ELF-1 (cell line): ENCODE measurements around the gene RECQL.
"Not testable (repeated sequence)": the region's sequence is repeated elsewhere in the genome, so short reads cannot be mapped to it uniquely, and the experiment has no call there.

Experiments used
- DNase-seq: peaks from one replicate; pipeline ENCODE4 v3.0.0-alpha.2; 2016; ENCODE audit warnings: low read depth, low spot score

The RECQL gene

GRCh38 chr12:21505888-21506287 lies 4.5 kb upstream of the RECQL start:
- no peak for DNase-seq

DNA sequence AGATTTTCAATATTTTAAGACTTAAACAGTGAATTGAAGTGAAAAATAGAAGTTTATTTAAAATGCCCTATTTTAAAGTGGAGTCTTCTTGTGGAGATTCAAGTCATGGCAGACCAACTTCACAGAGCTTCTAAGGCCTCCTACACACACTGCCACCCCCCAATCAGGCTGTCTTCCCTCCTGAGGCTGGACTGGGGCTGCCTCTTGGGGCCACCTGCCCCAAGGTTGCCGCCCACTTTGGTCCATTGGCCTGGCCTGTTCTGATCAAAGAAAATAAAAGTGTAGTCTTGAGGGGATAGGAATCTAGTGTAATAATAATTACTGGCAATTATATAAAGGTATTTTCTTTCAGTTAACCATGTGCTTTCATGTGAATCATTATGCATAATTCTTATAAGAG lies 1.4 kb upstream of the RECQL start:
- DNase-seq, result no peak

- DNase-seq, result no peak
These were observed 695 bp upstream of the RECQL start for GRCh38 chr12:21502164-21502496.

DNA sequence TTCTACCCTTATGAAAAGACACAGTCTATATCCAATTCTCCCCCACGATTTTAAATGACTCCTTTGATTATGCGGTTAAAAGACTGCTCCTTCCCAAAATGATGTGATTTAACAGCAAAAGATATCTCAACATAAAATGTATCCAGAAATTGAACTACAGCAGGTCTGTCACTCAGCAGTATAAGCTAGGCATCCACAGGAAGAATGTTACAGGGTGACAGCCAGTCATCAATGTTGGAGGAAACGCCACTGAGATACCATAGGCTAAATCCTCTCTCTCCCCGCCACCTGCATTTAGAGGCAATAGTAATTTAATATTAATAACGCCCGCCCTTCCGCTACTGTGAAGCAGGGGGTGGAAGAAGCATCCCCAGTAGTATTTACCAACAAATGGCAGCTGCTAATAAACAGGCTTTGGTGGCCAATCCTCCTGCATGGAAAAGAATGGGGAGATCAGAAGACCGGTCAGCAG lies 613 bp downstream of the RECQL start:
- no peak for DNase-seq

DNA sequence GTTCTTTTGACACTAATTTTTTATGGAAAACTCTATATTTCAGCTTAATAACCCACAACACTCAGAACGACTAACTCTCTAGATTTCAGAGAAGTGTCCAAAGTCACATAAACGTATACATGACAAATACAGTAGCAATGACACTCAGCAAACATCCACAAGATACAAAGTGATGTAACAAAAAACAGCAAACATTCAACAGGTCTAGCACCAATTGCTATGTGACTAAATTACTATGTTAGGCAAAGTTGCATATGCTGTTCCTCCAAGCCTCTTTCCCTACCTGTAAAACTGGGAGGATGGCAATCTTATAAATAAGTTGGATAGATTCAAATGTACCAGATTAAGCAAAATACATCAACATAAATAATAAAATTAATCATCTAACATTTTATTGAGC lies 1.7 kb downstream of the RECQL start:
- no peak for DNase-seq

DNA sequence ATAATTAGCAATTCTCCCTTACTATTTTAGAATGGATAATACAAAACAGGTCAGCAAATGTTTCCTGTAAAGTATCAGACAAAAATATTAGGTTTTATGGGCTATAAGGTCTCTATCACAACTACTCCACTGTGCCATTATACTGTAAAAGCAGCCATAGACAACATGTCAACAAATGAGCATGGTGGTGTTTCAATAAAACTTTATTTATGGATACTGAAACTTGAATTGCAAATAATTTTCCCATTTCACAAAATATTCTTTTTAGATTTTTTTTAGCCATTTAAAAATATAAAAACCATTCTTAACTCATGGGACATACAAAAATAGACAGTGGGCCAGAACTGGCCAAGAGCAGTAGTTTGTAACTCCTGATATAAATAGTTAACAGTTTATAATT lies 15.4 kb downstream of the RECQL start:
- DNase-seq, result no peak

GRCh38 chr12:21483531-21483930 lies 17.9 kb downstream of the RECQL start:
- DNase-seq, result no peak

DNA sequence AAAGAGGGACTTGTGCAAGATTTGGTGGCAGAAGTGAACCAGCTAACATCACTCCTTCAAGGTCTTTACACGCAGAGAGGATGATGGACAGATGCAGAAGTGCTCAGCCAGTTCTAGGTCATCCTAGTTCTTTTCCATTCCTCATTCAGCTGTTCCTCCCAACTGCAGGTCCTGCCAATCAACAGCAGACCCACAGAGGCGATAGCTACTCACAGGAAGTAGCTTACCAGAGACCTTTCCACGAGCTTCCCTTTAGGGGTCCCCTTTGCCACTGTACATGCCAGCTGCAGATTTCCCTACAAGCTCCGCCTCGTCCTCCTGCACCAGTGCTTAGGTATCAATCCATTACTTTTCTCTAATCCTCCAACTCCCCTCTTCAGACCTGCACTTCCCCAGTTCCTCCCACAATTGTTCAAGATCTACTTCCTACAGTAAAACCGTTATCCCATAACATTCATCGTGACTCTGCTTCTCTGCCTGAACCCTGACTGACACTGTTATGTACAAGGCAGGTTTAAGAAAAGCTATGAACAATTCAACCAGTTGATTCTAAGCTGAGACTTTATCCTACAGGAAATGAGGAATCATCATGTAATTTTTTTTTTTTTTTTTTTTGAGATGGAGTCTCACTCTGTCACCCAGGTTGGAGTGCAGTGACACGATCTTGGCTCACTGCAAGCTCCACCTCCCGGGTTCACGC lies 22.5 kb downstream of the RECQL start:
- DNase-seq, result no peak

DNA sequence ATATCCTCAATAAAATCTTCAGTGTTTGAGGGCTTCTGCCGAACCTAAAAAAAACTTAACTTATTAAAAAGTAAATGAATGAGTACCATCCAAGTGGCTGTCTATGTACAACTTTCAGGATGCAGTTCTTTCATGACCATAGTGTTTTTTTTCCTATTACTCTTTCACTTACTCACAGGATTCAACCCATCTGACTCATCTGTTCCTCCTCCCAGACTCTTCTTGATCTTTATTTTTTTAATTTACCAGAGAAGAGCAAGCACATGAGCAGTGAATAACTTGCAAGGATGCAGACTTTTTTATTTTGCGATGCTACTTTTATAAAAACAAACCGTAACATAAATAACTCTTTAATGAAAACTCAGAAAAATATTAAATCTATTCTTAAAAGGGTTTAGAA lies 24.5 kb downstream of the RECQL start:
- no peak for DNase-seq

- no peak for DNase-seq
These were observed 25.9 kb downstream of the RECQL start for GRCh38 chr12:21475552-21475951.

DNA sequence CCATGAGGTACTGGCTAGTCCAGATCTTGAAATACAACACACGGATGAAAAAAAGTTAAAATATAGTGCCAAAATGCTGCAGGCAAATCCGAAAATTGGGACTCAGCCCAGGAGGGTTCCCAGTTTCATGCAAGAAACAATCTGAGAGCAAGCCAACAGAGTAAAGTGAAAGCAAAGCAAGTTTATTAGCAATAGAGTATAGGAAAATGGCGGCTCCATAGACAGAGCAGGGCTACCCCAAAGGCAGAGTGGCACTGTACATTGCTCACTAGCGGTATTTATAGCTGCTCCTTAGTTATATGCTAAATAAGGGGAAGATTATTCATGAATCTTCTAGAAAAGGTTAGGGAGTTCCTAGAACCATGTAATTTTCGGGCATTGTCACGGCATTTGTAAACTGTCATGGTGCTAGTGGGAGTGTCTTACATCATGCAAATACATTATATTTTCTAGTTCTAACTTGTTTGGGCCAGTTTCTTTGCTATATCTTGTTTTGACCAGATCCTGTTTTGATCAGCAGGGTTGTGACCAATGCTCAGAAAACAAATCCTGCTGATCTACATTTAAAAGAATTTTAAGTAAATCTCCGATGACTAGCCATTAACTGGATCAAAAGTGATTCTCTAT lies 29.1 kb downstream of the RECQL start:
- DNase-seq, result no peak

GRCh38 chr12:21471294-21471693 lies 30.1 kb downstream of the RECQL start:
- no peak for DNase-seq

DNA sequence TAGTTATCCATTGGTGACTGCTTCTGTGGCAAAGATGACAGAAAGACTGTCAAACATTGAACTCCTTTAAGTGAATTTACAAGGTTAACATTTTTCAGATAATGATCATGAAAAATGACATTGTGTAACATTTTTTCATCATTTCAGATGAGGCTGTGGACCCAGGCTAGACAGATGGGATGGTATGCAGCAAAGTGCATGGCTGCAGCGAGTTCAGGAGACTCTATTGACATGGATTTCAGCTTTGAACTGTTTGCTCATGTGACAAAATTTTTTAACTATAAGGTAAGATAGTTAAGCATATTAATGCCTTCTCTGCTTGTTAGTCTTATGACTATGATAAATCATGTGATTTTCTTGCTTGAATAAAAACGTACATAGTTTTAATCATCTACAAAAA lies 34.1 kb downstream of the RECQL start:
- DNase-seq, result not testable (repeated sequence)

GRCh38 chr12:21459474-21459873 lies 42.0 kb downstream of the RECQL start:
- no peak for DNase-seq

DNA sequence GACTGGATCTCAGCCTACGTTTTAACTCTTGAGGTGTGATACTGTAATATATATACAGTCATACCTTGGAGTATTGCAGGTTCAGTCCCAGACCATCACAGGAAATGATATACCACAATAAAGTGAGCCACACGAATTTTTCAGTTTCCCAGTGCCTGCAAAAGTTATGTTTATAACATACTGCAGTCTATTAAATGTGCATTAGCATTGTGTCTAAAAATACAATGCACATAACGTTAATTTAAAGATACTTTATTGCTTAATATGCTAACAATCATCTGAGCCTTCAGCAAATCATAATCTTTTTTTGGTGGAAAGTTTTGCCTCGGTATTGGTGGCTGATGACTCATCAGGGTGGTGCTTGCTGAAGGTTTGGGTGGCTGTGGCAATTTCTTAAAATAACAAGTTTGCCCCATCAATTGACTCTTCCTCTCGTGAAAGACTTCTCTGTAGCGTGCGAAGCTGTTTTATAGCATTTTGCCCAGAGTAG lies 45.1 kb downstream of the RECQL start:
- no peak for DNase-seq

- no peak for DNase-seq
These were observed 48.1 kb downstream of the RECQL start for GRCh38 chr12:21453312-21453852.

- peak; percentile 5 for DNase-seq
These were observed 49.9 kb downstream of the RECQL start for GRCh38 chr12:21451529-21451928.

DNA sequence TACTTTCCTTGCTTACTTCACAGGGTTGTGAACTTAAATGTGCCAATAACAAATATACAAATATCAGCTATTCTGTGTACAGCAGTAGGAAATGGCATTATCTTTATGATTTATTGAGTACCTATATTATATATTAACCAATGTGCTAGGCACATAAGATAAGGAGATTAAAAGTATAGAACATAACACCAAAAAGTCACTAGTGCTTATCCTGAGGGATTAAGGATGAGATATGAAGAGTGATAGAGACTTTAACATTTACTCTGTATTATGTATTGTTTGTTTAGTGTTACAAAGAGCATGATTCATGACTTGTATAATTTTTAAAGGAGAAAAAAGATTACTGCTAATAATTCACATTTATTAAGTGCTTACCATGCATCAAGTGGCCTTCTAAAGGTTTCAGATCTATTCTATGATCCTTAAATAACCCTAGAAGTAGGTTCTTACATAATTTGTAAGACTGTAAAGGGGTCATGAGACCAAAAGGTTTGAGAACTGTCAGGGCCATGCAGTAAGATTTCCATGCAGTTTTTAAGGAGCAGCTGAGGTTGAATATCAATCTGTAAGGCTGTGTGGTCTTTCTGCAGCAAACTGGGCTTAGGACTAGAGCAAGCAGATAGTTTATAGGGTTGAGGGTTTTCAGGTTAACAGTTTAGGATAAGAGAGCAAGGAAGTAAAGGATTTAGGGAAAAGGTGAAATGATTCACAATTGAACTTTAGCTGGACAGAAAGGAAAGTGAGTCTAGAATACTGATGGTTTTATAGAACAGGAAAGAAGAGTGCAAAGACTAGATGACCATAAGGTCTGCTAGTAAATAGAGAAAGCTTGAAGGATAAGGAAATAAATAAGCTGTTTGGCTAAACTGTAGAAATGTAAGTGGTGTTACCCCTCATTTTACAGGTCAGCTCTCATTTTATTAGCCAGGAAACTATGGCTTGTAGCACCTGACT lies 57.0 kb downstream of the RECQL start:
- DNase-seq, result no peak

- no peak for DNase-seq
These were observed 62.1 kb downstream of the RECQL start for GRCh38 chr12:21439347-21439746.

DNA sequence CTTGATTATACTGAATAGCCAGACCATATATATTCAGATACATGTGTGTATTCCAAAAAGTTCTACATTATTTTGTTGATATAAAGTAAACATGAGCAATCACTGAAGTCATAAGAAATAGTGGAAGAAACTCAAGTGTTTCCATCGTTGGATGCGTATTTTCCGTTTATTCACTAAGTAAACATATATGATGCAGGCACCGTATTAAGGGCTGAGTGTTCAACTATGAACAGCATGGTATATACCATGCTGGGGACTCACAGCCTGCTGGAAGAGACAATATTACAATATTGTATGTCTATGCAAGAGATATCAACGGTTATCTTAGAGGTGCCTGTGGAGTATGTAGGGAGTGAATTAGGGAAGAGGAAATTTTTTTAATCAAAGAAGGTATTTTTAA lies 62.8 kb downstream of the RECQL start:
- DNase-seq, result no peak

DNA sequence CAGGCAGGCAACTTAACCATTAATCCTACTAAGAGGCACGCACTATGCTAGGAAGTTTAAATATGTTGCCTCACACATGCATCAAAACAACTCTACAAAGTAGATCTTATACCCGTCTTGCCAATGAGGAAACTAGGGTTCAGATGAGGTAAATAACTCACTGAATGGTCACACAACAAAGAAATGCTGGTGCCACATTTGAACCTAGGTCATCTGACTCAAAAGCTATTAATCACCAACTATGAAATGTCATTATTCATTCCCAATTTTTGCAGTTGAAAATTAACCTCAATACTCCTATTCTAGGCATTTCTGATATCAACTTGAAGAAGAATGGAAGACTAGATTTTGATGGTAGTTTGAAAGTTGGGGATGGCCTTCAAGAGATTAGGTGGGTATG lies 66.7 kb downstream of the RECQL start:
- no peak for DNase-seq

DNA sequence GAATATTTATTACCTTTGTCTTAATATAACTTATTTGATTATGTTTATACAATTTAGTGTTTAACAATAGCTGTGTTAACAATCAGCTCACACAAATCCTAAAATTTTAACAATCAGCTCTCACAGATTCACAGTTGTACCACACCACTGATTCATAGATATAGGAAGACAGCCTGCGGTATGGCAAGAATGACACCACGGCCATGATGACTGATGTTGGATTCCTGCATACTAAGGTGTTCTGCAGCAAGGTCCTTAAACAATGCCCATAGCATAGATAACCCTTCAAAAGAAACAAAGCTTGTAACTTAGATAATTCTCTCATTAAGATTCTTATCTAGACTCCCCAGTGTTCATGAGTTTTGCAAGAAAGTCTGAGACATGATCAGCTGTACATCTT lies 67.9 kb downstream of the RECQL start:
- DNase-seq, result no peak
